IPS DF 4.7 (cell line): ENCODE measurements around the gene UBE2D2.
A peak's percentile ranks its signal among the peaks of the same experiment; 100 is the strongest.
"Not testable (repeated sequence)": the region's sequence is repeated elsewhere in the genome, so short reads cannot be mapped to it uniquely, and the experiment has no call there.

Experiments used
- DNase-seq: peaks from one replicate; pipeline ENCODE4 v3.0.0-alpha.2; 2013; ENCODE audit warnings: low spot score; ENCODE audit errors: extremely low read depth

UBE2D2 gene

DNA sequence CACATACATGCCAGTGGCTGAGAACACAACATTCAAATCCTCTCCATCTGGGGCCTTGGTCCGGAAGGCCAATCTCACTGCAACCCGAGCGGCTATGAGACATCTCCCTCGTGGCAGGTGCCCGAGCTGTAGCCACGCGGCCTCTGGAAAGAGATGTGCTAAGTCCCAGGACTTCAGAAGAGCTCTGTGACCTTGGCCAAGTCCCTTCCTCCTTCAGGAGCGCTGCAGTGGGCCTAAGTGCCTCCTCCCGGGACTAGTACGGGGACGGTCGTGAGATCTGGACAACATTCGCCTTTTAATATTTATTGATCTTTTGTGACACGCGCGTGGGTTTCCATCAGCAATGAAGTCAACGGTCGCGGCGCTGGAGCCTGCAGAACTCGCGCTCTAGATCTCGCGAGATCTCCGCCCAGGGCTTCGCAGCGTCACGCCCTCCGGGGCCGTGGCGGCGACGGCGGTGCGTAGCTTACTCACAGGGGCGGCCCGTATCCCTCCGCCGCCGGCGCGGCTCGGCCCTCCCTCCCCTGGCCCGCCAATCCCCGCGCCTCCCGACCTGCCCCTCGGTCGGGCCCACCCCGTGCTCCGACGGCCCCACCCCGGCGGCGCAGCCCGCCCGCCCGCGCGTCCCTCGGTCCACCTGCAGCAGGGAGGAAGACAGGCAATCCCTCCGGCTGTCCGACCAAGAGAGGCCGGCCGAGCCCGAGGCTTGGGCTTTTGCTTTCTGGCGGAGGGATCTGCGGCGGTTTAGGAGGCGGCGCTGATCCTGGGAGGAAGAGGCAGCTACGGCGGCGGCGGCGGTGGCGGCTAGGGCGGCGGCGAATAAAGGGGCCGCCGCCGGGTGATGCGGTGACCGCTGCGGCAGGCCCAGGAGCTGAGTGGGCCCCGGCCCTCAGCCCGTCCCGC lies at the start of gene UBE2D2:
TSS of gene UBE2D2 (plus strand) at position 588 of the 903 bp plus-strand sequence. CDS start 453 bp downstream, outside the sequence.
- peak; percentile 80 for DNase-seq

DNA sequence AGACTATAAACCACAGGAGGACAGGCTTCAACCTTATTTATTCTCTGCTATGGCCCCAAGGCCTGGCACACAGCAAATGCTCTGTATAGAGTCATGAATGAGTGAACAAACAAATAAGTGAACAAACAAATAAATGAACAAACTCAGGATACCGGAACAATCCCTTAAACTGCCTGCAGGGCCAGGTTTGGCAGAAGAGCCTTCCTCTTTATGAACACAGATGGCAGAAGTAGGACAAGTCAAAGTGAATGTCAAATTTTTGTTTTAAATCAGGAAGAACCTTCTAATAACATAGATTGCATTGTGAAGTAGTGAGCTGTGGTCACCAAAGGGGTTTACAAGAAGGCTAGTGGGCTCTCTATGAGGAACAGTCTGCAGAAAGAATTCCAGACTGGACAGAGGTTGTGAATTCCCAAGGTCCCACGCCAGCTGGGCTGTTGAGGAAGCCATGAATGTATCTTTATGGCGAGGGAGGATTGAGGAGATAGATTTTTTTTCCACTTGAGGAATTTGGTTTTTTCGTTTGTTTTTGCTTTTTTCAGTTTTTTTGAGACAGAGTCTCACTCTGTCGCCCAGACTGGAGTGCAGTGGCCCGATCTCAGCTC lies 48.3 kb upstream of the UBE2D2 start:
- no peak for DNase-seq

DNA sequence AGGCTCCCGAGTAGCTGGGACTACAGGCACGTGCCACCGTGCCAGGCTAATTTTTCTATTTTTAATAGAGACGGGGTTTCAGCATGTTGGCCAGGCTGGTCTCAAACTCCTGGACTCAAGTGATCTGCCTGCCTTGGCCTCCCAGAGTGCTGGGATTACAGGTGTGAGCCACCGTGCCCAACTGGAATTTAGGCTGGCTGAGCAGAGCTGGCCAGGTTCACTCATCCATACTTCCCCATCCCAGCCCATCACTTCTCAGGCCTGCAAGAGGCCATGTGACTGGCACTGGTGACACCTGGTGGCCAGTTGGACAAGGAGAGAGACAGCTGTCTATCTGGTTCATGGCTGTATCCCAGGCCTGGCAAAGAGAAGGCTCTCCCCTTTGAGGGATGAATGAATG lies 47.7 kb upstream of the UBE2D2 start:
- DNase-seq, result peak; percentile 58

DNA sequence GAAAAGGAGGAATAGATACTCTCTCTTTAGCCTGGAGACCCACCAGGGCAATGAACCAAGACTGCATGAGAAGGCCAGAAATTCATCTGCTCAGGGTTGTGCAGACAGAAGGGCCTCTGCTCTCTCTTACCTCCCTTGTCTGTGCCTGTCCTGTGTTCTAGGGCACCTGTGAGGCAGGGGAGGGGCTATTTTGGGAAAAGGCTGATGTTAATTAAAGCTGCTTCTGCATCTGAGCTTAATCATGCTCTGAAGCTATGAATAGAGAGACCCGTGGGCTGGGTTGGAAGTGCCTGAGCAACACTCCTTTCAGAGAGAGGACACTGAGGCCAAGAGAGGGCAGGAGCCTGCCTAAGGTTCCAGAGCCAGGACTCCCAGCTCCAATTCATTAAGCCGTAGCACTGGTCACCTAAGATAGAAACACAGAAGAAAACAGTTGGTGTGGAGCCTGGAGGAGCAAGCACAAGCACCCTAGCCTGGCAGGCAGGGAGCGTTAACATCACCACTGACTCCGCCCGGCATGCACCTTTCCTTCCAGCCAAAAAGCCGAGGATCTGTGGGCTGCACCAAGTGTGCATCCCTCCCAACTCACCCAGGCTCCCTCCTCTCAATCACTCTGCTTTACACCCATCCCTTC lies 47.2 kb upstream of the UBE2D2 start:
- DNase-seq, result no peak

DNA sequence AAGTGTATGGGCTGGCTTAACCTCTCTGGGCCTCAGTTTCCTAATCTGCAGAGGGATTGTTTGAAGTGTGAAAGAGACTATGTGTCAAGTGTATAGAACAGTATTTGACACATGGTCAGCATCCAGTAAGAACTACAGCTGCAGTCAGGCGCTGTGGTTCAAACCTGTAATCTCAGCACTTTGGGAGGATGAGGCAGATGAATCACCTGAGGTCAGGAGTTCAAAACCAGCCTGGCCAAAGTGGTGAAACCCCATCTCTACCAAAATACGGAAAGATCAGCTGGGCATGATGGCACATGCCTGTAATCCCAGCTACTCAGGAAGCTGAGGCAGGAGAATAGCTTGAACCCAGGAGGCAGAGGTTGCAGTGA lies 46.7 kb upstream of the UBE2D2 start:
- DNase-seq, result no peak

DNA sequence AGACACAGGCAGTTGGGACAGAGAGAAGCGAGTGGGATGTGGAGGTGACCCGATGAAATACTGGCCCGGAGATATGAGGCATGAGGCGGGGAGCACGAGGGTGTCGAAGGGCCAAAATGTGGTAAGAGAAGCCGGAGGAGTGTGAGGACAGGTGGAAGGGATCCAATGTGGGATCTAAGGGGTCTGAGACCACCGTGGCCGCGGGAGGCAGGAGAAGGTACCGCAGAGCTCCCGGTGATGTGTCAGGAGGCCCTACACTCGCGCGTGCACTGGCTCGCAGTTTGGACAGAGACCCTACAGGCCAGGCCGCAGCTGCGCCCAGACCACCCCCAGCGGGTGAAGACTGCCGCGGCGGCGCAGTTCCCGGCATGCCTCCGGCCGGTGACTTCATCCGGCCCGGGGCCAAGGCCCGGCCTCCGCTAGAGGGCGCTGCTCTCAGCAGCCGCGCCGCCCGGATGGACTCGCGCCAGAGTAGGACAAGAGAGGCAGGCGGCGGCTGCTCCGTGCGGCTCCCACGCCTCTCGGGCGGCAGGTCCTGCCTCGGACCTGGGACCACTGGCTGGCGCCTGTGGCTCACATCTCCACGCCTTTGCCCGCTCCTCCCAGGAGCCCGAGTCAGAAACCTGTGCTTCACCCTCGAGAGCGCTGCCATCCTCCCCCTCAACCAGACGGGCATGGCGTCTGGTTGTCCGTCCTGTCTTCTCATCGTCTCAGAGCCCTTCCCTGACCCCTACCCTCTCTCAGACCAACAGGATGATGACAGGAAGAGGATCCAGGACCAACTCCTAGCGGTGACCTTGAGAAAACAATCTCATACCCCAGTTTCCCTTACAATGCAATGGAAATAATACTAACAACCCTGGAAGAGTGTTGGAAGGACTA lies 43.2 kb upstream of the UBE2D2 start:
- peak; percentile 53 for DNase-seq

DNA sequence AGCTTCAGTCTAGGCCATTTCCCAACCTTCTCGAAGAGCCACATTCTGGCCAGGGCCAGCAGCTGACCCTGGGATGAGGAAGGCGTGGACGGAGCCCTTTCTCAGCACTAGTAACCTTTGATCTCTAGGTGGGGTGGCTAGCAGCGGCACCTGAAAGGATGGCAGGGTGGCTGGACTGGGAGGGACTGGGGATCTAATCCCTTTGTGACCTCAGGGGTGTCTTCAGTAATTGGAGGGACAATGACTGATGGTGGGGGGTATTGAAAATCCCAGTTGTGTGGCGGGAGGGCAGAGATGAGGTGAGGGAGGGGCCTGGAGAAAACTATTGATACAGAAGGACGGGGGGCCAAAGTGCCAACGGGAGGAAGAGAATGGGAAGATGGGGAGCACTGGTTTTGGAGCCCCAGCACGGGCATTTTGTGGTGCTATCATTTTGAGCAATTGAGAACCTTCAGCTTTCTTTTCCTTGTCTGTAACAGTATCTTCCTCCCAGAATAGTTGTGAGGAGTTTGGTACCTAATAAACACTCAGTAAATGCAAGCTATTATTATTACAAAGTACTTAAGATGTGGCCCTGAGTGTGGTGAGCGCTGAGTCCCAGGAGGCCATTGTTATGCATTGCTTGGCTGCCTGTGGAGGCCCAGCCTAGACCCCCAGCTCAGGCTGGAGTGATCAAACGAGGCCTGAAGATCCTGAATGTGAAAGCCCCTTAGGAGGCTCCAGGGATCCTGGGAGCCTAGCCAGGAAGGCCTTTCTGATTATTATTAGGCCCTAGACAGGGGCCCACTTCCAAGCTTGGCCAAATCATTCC lies 37.3 kb upstream of the UBE2D2 start:
- no peak for DNase-seq

DNA sequence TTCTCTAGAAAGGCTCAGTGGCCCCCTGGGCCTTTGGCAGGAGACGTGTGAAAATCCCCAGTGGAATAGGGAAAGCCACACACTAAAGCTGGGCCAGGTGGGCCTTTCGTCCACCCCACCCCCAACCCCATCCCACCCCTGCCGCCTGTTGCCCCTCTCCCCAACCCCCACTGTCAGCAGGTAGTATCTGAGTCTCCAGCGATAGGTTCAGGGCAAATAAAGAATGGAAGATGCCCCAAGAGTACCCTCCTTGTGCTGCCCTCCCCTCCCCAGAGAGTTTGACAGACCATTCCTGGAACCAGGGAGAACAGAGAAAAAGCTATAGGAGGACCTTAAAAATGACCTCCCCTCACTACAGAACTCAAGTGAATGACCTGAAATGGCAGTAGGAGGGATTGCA lies 36.7 kb upstream of the UBE2D2 start:
- DNase-seq, result no peak

DNA sequence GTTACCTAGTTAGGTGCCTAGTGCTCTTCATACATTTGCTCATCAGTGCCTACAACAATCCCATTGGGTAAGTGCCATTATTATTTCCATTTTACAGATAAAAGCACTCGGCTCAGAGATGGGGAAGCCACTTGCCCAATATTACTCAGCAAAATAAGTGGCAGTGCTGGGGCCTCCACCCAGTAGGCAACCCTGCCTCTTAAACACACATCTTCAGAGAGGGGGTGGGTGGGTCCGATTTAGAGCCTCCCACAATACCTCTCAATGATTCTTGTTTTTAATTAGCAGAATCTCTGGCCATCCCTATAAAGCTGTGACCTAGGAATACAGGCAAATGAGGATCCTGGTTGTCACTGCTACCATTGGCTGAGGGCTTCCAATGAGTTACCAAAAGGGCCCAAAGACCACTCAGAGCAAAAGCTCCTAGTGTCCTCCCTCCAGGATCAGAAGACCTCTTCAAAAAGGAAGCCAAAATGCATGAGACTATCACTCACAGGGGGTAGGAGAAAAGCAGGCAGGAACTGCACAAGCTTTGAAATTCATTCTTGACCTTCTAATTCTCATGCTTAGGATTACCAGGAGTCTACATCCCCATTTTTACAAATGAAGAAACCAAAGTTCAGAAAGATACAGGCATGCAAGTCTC lies 36.1 kb upstream of the UBE2D2 start:
- no peak for DNase-seq

DNA sequence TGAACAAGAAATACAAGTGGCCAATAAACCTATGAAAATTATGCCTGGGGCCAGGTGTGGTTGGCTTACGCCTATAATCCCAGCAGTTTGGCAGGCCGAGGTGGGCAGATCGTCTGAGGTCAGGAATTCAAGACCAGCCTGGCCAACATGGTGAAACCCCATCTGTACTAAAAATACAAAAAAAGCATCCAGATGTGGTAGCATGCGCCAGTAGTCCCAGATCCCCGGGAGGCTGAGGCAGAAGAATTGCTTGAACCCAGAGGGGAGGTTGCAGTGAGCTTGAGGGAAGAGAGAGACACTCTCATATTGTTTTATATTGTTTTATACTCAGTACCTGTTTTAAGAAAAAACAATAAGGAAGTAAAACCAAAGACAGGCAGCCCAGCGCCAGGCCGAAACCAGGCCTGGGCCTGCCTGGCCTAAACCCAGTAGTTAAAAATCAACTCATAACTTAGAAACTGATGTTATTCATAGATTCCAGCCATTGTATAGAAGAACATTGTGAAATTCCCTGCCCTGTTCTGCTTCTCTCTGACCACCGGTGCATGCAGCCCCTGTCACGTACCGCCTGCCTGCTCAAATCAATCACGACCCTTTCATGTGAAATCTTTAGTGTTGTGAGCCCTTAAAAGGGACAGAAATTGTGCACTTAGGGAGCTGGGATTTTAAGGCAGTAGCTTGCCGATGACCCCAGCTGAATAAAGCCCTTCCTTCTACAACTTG lies 35.4 kb upstream of the UBE2D2 start:
- DNase-seq, result not testable (repeated sequence)

DNA sequence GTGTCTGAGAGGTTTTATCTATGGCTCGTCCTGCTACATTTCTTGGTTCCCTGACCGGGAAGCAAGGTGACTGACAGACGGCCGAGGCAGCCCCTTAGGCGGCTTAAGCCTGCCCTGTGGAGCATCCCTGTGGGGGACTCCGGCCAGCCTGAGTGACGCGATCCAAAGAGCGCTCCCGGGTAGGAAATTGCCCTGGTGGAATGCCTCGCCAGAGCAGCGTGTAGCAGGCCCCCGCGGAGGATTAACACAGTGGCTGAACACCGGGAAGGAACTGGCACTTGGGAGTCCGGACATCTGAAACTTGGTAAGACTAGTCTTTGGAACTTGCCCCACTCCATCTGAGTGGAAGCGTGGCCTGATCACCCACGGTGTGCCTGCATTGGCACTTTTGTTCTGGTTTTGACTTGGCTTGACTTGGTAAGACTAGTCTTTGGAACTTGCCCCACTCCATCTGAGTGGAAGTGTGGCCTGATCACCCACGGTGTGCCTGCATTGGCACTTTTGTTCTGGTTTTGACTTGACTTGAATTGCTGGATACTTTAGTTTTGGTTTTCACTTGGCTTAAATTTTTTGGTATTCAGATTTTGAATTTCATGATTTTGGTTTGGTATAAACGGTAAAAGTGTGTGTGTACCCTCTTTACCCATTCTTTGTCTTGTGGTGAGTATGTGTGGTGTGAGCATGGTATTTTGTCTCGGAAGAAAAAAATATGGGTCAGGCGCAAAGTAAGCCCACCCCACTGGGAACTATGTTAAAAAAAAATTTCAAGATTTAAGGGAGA lies 34.6 kb upstream of the UBE2D2 start:
- DNase-seq, result not testable (repeated sequence)

DNA sequence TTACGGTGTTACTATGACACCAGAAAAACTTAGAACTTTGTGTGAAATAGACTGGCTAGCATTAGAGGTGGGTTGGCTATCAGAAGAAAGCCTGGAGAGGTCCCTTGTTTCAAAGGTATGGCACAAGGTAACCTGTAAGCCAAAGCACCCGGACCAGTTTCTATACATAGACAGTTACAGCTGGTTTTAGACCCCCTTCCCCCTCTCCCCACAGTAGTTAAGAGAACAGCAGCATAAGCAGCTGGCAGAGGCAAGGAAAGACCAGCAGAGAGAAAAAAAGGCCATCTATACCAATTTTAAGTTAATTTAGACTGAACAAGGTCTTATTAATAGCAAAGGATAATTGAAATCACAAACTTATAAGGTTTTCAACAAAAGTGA lies 34.1 kb upstream of the UBE2D2 start:
- DNase-seq, result not testable (repeated sequence)

DNA sequence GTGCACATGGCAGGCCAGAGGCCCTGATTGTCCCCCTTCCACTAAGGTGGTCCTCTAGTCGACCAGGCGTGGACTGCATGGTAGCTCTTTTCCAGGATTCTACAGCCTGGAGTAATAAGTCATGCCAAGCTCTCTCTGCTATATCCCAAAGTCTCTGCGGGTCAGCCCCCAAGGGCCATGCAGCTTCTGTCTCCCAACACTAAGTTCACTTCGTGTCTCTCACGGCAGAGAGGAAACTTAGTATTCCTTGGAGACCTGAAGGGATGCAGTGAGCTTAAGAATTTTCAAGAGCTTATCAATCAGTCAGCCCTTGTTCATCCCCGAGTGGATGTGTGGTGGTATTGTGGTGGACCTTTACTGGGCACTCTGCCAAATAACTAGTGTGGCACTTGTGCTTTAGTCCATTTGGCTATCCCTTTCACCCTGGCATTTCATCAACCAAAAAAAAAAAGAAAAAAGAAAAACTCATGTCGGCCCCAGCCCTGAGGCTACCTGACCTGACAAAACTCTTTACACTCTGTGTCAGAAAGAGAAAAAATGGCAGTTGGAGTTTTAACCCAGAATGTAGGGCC lies 33.2 kb upstream of the UBE2D2 start:
- not testable (repeated sequence) for DNase-seq

DNA sequence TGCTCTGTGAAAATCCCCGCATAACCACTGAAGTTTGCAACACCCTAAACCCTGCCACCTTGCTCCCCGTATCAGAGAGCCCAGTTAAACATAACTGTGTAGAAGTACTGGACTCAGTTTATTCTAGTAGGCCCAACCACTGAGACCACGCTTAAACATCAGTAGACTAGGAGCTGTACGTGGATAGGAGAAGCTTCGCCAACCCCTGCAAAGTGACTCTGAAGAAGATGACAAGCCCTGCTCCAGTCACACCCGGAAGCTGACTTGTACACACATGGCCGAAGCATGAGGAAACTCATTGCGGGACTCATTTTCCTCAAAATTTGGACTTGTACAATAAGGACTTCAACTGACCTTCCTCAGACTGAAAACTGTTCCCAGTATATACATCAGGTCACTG lies 32.4 kb upstream of the UBE2D2 start:
- DNase-seq, result not testable (repeated sequence)

DNA sequence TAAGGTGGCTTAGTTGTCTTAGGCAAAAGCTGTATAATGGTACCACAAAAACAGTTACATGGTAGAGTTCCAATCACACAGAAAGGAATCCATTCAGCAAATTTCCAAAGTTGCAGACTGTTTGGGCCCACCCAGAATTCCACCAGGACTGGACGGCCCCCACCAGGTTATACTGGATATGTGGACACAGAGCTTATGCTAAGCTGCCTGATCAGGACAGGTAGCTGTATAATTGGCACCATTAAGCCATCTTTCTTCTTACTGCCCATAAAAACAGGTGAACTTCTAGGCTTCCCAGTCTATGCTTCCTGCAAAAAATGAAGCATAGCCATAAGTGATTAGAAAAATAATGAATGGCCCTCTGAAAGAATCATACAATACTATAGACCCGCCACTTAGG lies 31.1 kb upstream of the UBE2D2 start:
- not testable (repeated sequence) for DNase-seq

DNA sequence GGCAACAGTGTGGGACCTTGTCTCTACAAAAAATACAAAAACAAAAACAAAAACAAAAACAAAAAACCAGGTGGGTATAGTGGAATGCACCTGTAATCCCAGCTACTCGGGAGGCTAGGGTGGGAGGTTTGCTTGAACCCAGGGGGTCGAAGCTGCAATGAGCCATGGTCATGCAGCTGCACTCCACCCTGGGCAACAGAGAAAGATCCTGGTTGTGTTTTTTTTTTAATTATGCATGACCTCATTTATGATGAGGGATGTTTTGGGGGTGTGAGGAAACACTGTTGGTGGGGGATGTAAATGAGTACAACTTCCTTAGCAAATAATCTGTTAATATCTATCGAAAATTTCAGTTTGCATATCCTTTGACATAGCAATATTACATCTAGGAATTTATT lies 29.4 kb upstream of the UBE2D2 start:
- no peak for DNase-seq

DNA sequence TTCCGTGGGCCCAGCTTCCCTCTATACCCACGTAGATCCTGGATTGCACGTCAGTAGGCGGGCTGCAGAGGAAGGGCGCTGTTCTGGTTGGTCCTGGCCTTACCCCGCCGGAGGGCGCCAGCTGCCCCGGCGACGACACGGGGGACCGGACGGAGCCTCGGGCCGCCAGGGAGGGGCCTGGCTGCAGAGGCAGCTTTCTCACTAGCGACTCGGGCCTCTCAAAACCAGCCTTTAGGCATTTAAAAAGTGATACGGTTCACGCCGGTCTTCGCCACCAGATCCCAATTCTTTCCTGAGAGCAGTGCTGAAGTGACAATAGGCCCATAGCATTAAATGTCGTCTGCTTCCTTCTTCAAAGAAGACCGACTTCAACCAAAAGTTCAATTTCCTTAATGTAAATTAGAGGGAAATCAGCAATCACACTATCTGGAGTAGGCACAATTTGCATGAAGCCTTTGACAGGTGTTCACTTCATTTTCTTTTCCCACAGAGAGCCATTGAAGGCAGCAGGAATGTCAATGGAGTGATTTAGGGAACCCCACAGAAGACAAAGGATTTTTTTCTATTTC lies 17.6 kb upstream of the UBE2D2 start:
- DNase-seq, result no peak

DNA sequence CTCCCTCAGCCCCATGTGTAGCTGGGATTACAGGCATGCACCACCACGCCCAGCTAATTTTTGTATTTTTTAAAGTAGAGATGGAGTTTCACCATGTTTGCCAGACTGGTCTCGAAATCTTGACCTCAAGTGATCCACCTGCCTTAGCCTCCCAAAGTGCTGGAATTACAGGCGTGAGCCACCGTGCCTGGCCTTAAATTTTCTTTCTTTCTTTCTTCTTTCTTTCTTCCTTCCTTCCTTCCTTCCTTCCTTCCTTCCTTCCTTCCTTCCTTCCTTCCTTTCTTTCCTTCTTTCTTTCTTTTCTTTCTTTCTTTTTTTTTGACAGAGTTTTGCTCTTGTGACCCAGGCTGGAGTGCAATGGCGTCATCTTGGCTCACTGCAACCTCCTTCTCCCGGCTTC lies 14.5 kb upstream of the UBE2D2 start:
- DNase-seq, result not testable (repeated sequence)
